HEK293 (cell line): ENCODE data around the gene DUSP22.

ENCODE experiments used
- ZNF548 ChIP-seq: fragments of 450-650 bp; formaldehyde crosslinking; IDR thresholded peaks from 2 replicates; pipeline ENCODE4 v1.5.1; 2016; ENCODE audit warnings: missing biosample characterization, missing genetic modification characterization
- ZNF558 ChIP-seq: fragments of 450-650 bp; formaldehyde crosslinking; IDR thresholded peaks from 2 replicates; pipeline ENCODE4 v1.5.1; 2016; ENCODE audit warnings: missing biosample characterization, missing genetic modification characterization

- TF ChIP-seq ZNF558 (tag by site-specific recombination), result no peak
- no peak for TF ChIP-seq ZNF548 (tag by site-specific recombination)
Observed at GRCh38 chr6:298233-299103, 6.2 kb downstream of the DUSP22 start.
